ENCODE results near the gene LOX.

GRCh38 chr5:122081541-122081940, 3.5 kb upstream of the LOX start:
- TF ChIP-seq POLR2A (IDR thresholded peaks at IDR 0.05; ENCODE audit: low read length): no peak
- TF ChIP-seq GATA1 (IDR thresholded peaks at IDR 0.05; ENCODE audit: low read depth, low read length): no peak
